H1 (cell line): ENCODE data around the gene ANKFN1. TPM values are rescaled to one million over a fixed set of nuclear protein-coding genes. Genes with fewer than 3 reads are reported as not detected.

ENCODE experiments used
- CTCF ChIA-PET: fragments of 300-600 bp; sonication (Branson Sonifier 250); formaldehyde crosslinking; loops from one replicate; lab custom pipeline; 2021; ENCODE audit not compliant: partially characterized antibody; lab: Charles Lee
- POLR2A ChIA-PET: fragments of 300-600 bp; sonication (Branson Sonifier 250); formaldehyde crosslinking; loops from one replicate; lab custom pipeline; 2021; ENCODE audit warnings: inconsistent platforms; ENCODE audit not compliant: partially characterized antibody; lab: Charles Lee
- DNase-seq, 2 experiments: peaks; one replicate each; pipeline versions ENCODE4 v3.0.0 to v3.0.0-alpha.2; 2010 to 2022; ENCODE audit warnings: low spot score in 2 of 2, low read depth in 1 of 2, mixed read lengths in 1 of 2
- FAIRE-seq: peaks from 2 replicates; lab custom pipeline; 2011; peaks lifted over from hg19 to GRCh38; lab: Jason Lieb, UNC
- H2AFZ ChIP-seq: 2 replicates; pipeline ENCODE4 v1.8.1; 2012; ENCODE audit warnings: low read length, inconsistent platforms
- H2AK5ac ChIP-seq: 2 replicates; pipeline ENCODE4 v1.6.1; 2013; ENCODE audit warnings: low read depth, low read length
- H2BK120ac ChIP-seq: replicated peaks from 2 replicates; pipeline ENCODE3; 2013; ENCODE audit warnings: low read depth, low read length, inconsistent platforms
- H2BK12ac ChIP-seq: 2 replicates; pipeline ENCODE4 v1.6.1; 2013; ENCODE audit warnings: low read depth, low read length
- H2BK15ac ChIP-seq: 2 replicates; pipeline ENCODE4 v1.6.1; 2013; ENCODE audit warnings: low read length
- H2BK20ac ChIP-seq: 2 replicates; pipeline ENCODE4 v1.6.1; 2013; ENCODE audit warnings: low read length
- H2BK5ac ChIP-seq: 2 replicates; pipeline ENCODE4 v1.6.1; 2013; ENCODE audit warnings: low read depth, low read length
- H3K14ac ChIP-seq: 2 replicates; pipeline ENCODE4 v1.6.1; 2013; ENCODE audit warnings: inconsistent platforms; ENCODE audit not compliant: insufficient read length
- H3K18ac ChIP-seq: 2 replicates; pipeline ENCODE4 v1.6.1; 2013; ENCODE audit warnings: low read length; ENCODE audit errors: extremely low read depth
- H3K23ac ChIP-seq: 2 replicates; pipeline ENCODE4 v1.6.1; 2013; ENCODE audit warnings: inconsistent platforms; ENCODE audit not compliant: insufficient read length
- H3K23me2 ChIP-seq: 2 replicates; pipeline ENCODE4 v1.6.1; 2013; ENCODE audit warnings: low read depth, low read length
- H3K27ac ChIP-seq: 2 replicates; pipeline ENCODE4 v1.6.1; 2011; ENCODE audit warnings: low read depth, low read length, inconsistent platforms
- H3K27me3 ChIP-seq, 4 experiments: replicated peaks in 1 of 4; 1 replicate in 1 of 4; 2 replicates in 3 of 4; pipeline versions ENCODE4 v1.6.1 to v1.8.1; 2011 to 2013; ENCODE audit warnings: low read length in 3 of 4, mild to moderate bottlenecking in 3 of 4, inconsistent platforms in 2 of 4, mixed read lengths in 2 of 4, moderate library complexity in 1 of 4; ENCODE audit not compliant: control insufficient read depth in 3 of 4, insufficient read depth in 3 of 4; ENCODE audit errors: extremely low read depth in 1 of 4
- H3K36me3 ChIP-seq, 4 experiments: 2 replicates each; pipeline versions ENCODE4 v1.6.1 to v1.8.1; 2011 to 2013; ENCODE audit warnings: mild to moderate bottlenecking in 4 of 4, low read length in 3 of 4, moderate library complexity in 2 of 4, control low read depth in 1 of 4, inconsistent platforms in 1 of 4; ENCODE audit not compliant: insufficient read depth in 4 of 4, control insufficient read depth in 2 of 4
- H3K4ac ChIP-seq: replicated peaks from 2 replicates; pipeline ENCODE3; 2013; ENCODE audit warnings: low read length, low read depth, mixed read lengths, inconsistent platforms; ENCODE audit not compliant: insufficient read length
- H3K4me1 ChIP-seq, 4 experiments: replicated peaks in 1 of 4; 1 replicate in 1 of 4; 2 replicates in 3 of 4; pipeline versions ENCODE4 v1.6.1 to v1.8.1; 2011 to 2013; ENCODE audit warnings: low read length in 3 of 4, inconsistent platforms in 2 of 4, mixed read lengths in 1 of 4; ENCODE audit not compliant: insufficient read depth in 4 of 4, control insufficient read depth in 3 of 4
- H3K4me2 ChIP-seq, 2 experiments: 2 replicates each; pipeline versions ENCODE4 v1.6.1 to v1.8.1; 2011 to 2013; ENCODE audit warnings: low read depth in 2 of 2, low read length in 2 of 2, control low read depth in 1 of 2, inconsistent platforms in 1 of 2, mild to moderate bottlenecking in 1 of 2; ENCODE audit not compliant: insufficient read depth in 1 of 2
- H3K4me3 ChIP-seq, 4 experiments: fragments of 200-600, 300-600 bp in 1 of 4; sonication (generic), shearing (Covaris generic), sonication (Bioruptor Twin) in 1 of 4; 2 replicates each; pipeline versions ENCODE4 v1.5.1 to v1.8.1; 2011 to 2016; ENCODE audit warnings: low read length in 4 of 4, low read depth in 3 of 4, control low read depth in 2 of 4, inconsistent platforms in 2 of 4, mild to moderate bottlenecking in 2 of 4, mixed read lengths in 1 of 4, moderate library complexity in 1 of 4; ENCODE audit not compliant: insufficient read depth in 2 of 4; ENCODE audit errors: extremely low read depth in 1 of 4
- H3K56ac ChIP-seq: replicated peaks from 2 replicates; pipeline ENCODE3; 2013; ENCODE audit warnings: low read depth, mild to moderate bottlenecking, mixed read lengths, low read length, inconsistent platforms; ENCODE audit not compliant: insufficient read length
- H3K79me1 ChIP-seq: 2 replicates; pipeline ENCODE4 v1.6.1; 2013; ENCODE audit warnings: low read depth, low read length, control low read depth
- H3K79me2 ChIP-seq, 2 experiments: 2 replicates each; pipeline versions ENCODE4 v1.6.1 to v1.8.1; 2012 to 2013; ENCODE audit warnings: low read length in 2 of 2, mild to moderate bottlenecking in 2 of 2, inconsistent platforms in 1 of 2; ENCODE audit not compliant: insufficient read depth in 2 of 2, control insufficient read depth in 1 of 2
- H3K9ac ChIP-seq, 4 experiments: replicated peaks in 1 of 4; 1 replicate in 1 of 4; 2 replicates in 3 of 4; pipeline versions ENCODE4 v1.6.1 to v1.8.1; 2011 to 2013; ENCODE audit warnings: low read depth in 3 of 4, low read length in 3 of 4, control low read depth in 2 of 4, mild to moderate bottlenecking in 2 of 4, moderate library complexity in 2 of 4, inconsistent platforms in 1 of 4; ENCODE audit errors: extremely low read depth in 1 of 4
- H3K9me3 ChIP-seq, 2 experiments: 2 replicates each; pipeline versions ENCODE4 v1.6.1 to v1.8.1; 2012 to 2013; ENCODE audit warnings: mild to moderate bottlenecking in 2 of 2, moderate library complexity in 2 of 2, control low read depth in 1 of 2, inconsistent platforms in 1 of 2, low read depth in 1 of 2, low read length in 1 of 2, mixed read lengths in 1 of 2; ENCODE audit not compliant: insufficient read depth in 2 of 2
- H4K20me1 ChIP-seq, 2 experiments: replicated peaks in 1 of 2; 2 replicates each; pipeline versions ENCODE3 to v1.8.1; 2011 to 2013; ENCODE audit warnings: inconsistent platforms in 2 of 2, low read length in 2 of 2, mild to moderate bottlenecking in 1 of 2; ENCODE audit not compliant: insufficient read depth in 2 of 2, control insufficient read depth in 1 of 2
- H4K5ac ChIP-seq: 2 replicates; pipeline ENCODE4 v1.6.1; 2013; ENCODE audit warnings: low read length, low read depth, mixed read lengths, inconsistent platforms; ENCODE audit not compliant: insufficient read length
- H4K8ac ChIP-seq: 2 replicates; pipeline ENCODE4 v1.8.0; 2013; ENCODE audit warnings: mild to moderate bottlenecking, moderate library complexity, low read length, inconsistent platforms; ENCODE audit not compliant: insufficient read depth; ENCODE audit errors: extremely low read depth
- H4K91ac ChIP-seq: replicated peaks from 2 replicates; pipeline ENCODE3; 2013; ENCODE audit warnings: low read length, mixed read lengths, inconsistent platforms; ENCODE audit not compliant: insufficient read length
- CHD1 ChIP-seq: IDR thresholded peaks from 2 replicates; pipeline ENCODE4 v1.6.1; 2012; ENCODE audit warnings: low read depth, low read length, improper control_type of control experiment
- FOSL1 ChIP-seq: IDR thresholded peaks from 2 replicates; pipeline ENCODE4 v1.6.1; 2011; ENCODE audit warnings: mild to moderate bottlenecking, low read depth, low read length, moderate library complexity; ENCODE audit not compliant: insufficient read depth
- HDAC2 ChIP-seq, 2 experiments: fragments of 300-600 bp in 1 of 2; sonication (generic) in 1 of 2; IDR thresholded peaks; 2 replicates each; pipeline ENCODE4 v1.6.1; 2011 to 2012; ENCODE audit warnings: low read depth in 2 of 2, low read length in 2 of 2, mild to moderate bottlenecking in 2 of 2, moderate library complexity in 2 of 2, borderline replicate concordance in 1 of 2, inconsistent platforms in 1 of 2
- MAFK ChIP-seq: IDR thresholded peaks from 2 replicates; pipeline ENCODE4 v1.6.1; 2012; ENCODE audit warnings: low read depth, mild to moderate bottlenecking, improper control_type of control experiment, low read length
- POU5F1 ChIP-seq: IDR thresholded peaks from 2 replicates; pipeline ENCODE4 v1.6.1; 2011; ENCODE audit warnings: low read depth, mild to moderate bottlenecking, low read length, moderate library complexity
- RAD21 ChIP-seq, 2 experiments: IDR thresholded peaks in 1 of 2; conservative IDR thresholded peaks in 1 of 2; 2 replicates each; pipeline ENCODE4 v1.6.1; 2011; ENCODE audit warnings: low read depth in 2 of 2, low read length in 2 of 2, improper control_type of control experiment in 1 of 2, inconsistent platforms in 1 of 2, mild to moderate bottlenecking in 1 of 2, moderate library complexity in 1 of 2
- RNF2 ChIP-seq: fragments of 200-900, 300-1000 bp; sonication (generic); IDR thresholded peaks from 2 replicates; pipeline ENCODE4 v1.7.1; 2016; ENCODE audit warnings: borderline replicate concordance, low read depth, mild to moderate bottlenecking, antibody characterized with exemption, low read length; ENCODE audit not compliant: poor library complexity, severe bottlenecking; ENCODE audit errors: missing control alignments
- SRF ChIP-seq: IDR thresholded peaks from 2 replicates; pipeline ENCODE4 v1.6.1; 2011; ENCODE audit warnings: mild to moderate bottlenecking, low read depth, low read length, moderate library complexity
- TAF1 ChIP-seq: IDR thresholded peaks from 2 replicates; pipeline ENCODE4 v1.6.1; 2011; ENCODE audit warnings: mild to moderate bottlenecking, low read depth, low read length
- TCF12 ChIP-seq: IDR thresholded peaks from 2 replicates; pipeline ENCODE4 v1.6.1; 2011; ENCODE audit warnings: low read depth, mild to moderate bottlenecking, low read length
- WGBS, 2 experiments: shearing (Covaris generic) in 1 of 2; methylation state at CpG; one replicate each; pipeline versions ENCODE4 v1.1.6 to v1.1.7; 2013 to 2015; ENCODE audit warnings: low lambda C conversion rate in 2 of 2, mixed read lengths in 2 of 2, inconsistent platforms in 1 of 2, low coverage in 1 of 2, missing lambda C conversion rate in 1 of 2; ENCODE audit not compliant: insufficient replicate concordance in 2 of 2, insufficient coverage in 1 of 2, insufficient read length in 1 of 2; ENCODE audit errors: extremely low coverage in 1 of 2, missing lambda C conversion rate in 1 of 2; 5-methylcytosine and 5-hydroxymethylcytosine counted together
- polyA plus RNA-seq, 7 experiments: library from polyadenylated mRNA; depleted of rRNA in 3 of 7; stranded (reverse) in 5 of 7; unstranded in 2 of 7; fragments of >200 nt in 5 of 7; fragments of 200-250 nt in 2 of 7; gene quantifications; 1 replicate in 5 of 7; 2 replicates in 1 of 7; 4 replicates in 1 of 7; pipeline versions ENCODE4 v1.2.1 to v1.2.3, GENCODE V29; 2011 to 2013; ENCODE audit warnings: missing spikeins in 2 of 7, mixed read lengths in 2 of 7
- total RNA-seq: library from RNA; stranded (reverse); fragmentation: NEBNext Ultra II Directional; extraction: Animal tissue kit (Norgen Biotek cat#: 25700); gene quantifications from 2 replicates; pipeline ENCODE4 v1.2.1, GENCODE V29; 2021
- TF ChIP-seq, protein P1 (sequence below), 3 experiments: IDR thresholded peaks; 1 replicate in 2 of 3; 2 replicates in 1 of 3; pipeline versions ENCODE4 v1.5.1 to v1.6.1; 2011; ENCODE audit warnings: low read length in 3 of 3, mild to moderate bottlenecking in 3 of 3, inconsistent platforms in 2 of 3, low read depth in 1 of 3, moderate library complexity in 1 of 3; ENCODE audit not compliant: insufficient read depth in 1 of 3; ENCODE audit errors: control extremely low read depth in 1 of 3

Gene ANKFN1
- total and polyA plus RNA-seq, 2 of the 8 experiments (the other 6 are each of a cell fraction or from before 2014, with no cell fraction given): not detected

GRCh38 chr17:56146534-56146933 is 6.7 kb upstream of the ANKFN1 start:
- Histone ChIP-seq H3K27ac (no peak overlapping the region), H4K5ac (no peak overlapping the region), H3K9me3 (no peaks in the 10 kb centered on the region), H2AFZ (no peak overlapping the region), H3K23me2 (no peaks in the 10 kb centered on the region), H3K4me1 (no peaks in the 10 kb centered on the region), H2BK12ac (no peak overlapping the region), H3K79me2 (no peaks in the 10 kb centered on the region), H3K4ac (no peak overlapping the region), H3K27me3 (no peaks in the 10 kb centered on the region), H3K36me3 (no peaks in the 10 kb centered on the region), H4K91ac (no peak overlapping the region), H4K8ac (no peak overlapping the region), H3K23ac (no peak overlapping the region), H3K9ac (no peak overlapping the region), H3K4me3 (no peak overlapping the region), H2AK5ac (no peak overlapping the region), H3K4me2 (no peak overlapping the region), H2BK120ac (no peak overlapping the region), H3K18ac (no peak overlapping the region), H3K79me1 (no peaks in the 10 kb centered on the region), H2BK15ac (no peak overlapping the region), H4K20me1 (no peaks in the 10 kb centered on the region), H2BK5ac (no peak overlapping the region), H3K56ac (no peak overlapping the region), H3K14ac (no peak overlapping the region), H2BK20ac (no peak overlapping the region)
- DNase-seq (no peak), FAIRE-seq (no peak)
- CTCF ChIA-PET: interaction anchor here (0.9 kb wide), 1 partner anchor 11 kb away, joined by 3 read pairs; no protein-coding TSS in a partner anchor
- POLR2A ChIA-PET: no interaction called here
- WGBS, 2 experiments: 91% methylated on average over 1 of the region's 1 CpG; no CpG with 5 or more reads in 1 of the 2 experiments
- TF ChIP-seq FOSL1 (no peak), HDAC2 (IDR thresholded peaks at IDR 0.05; ENCODE audit: borderline replicate concordance in 1 of 2, low read depth in 2 of 2, low read length in 2 of 2) (no peak), MAFK (no peak), POU5F1 (no peak), RAD21 (IDR thresholded peaks at IDR 0.05 in 1 of 2, conservative IDR thresholded peaks at IDR 0.05 in 1 of 2; ENCODE audit: low read depth in 2 of 2, low read length in 2 of 2) (no peak), RNF2 (no peak), TCF12 (no peak), CHD1 (no peak), SRF (no peak), TAF1 (no peak)
- TF ChIP-seq, protein P1, sequence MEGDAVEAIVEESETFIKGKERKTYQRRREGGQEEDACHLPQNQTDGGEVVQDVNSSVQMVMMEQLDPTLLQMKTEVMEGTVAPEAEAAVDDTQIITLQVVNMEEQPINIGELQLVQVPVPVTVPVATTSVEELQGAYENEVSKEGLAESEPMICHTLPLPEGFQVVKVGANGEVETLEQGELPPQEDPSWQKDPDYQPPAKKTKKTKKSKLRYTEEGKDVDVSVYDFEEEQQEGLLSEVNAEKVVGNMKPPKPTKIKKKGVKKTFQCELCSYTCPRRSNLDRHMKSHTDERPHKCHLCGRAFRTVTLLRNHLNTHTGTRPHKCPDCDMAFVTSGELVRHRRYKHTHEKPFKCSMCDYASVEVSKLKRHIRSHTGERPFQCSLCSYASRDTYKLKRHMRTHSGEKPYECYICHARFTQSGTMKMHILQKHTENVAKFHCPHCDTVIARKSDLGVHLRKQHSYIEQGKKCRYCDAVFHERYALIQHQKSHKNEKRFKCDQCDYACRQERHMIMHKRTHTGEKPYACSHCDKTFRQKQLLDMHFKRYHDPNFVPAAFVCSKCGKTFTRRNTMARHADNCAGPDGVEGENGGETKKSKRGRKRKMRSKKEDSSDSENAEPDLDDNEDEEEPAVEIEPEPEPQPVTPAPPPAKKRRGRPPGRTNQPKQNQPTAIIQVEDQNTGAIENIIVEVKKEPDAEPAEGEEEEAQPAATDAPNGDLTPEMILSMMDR (IDR thresholded peaks at IDR 0.05; ENCODE audit: control extremely low read depth in 1 of 3, insufficient read depth in 1 of 3, low read depth in 1 of 3, low read length in 3 of 3): no peak
